Vagina (tissue), 2 donors: ENCODE data around the gene PLA2G4A.
A peak's percentile ranks its signal among the peaks of the same experiment; 100 is the strongest.

Experiments
- CTCF ChIP-seq, 3 experiments: fragments of 450-650 bp in 2 of 3; fragments of 200-600 bp in 1 of 3; sonication (generic) in 1 of 3; IDR thresholded peaks; one replicate each; pipeline ENCODE4 v1.5.1; 2017 to 2019; ENCODE audit warnings: antibody characterized with exemption in 3 of 3, mild to moderate bottlenecking in 2 of 3, moderate library complexity in 2 of 3
- POLR2AphosphoS5 ChIP-seq, 2 donors: sonication (generic); formaldehyde crosslinking; IDR thresholded peaks; one replicate each; pipeline ENCODE4 v1.9.0; 2017; ENCODE audit warnings: antibody characterized with exemption in 2 of 2, mild to moderate bottlenecking in 2 of 2, low read depth in 1 of 2; ENCODE audit not compliant: insufficient read depth in 1 of 2

- TF ChIP-seq CTCF (IDR thresholded peaks at IDR 0.05), result no peak
- TF ChIP-seq POLR2AphosphoS5 (IDR thresholded peaks at IDR 0.05; ENCODE audit: insufficient read depth in 1 of 2, low read depth in 1 of 2), result peak in 1 of 2 donors; percentile 11
Observed at GRCh38 chr1:186982116-186982515, 153.4 kb downstream of the PLA2G4A start.
